Fibroblast of lung (primary cell): ENCODE data around the gene SUGP2.

Experiments
- CTCF ChIP-seq, 2 donors: IDR thresholded peaks in 1 of 2; conservative IDR thresholded peaks in 1 of 2; 1 replicate in 1 of 2; 2 replicates in 1 of 2; pipeline ENCODE4 v1.5.1; 2011 to 2012; ENCODE audit warnings: low read length in 2 of 2, control low read depth in 1 of 2, inconsistent platforms in 1 of 2, low read depth in 1 of 2, mild to moderate bottlenecking in 1 of 2
- EZH2 ChIP-seq: IDR thresholded peaks from 2 replicates; pipeline ENCODE4 v1.5.1; 2012; ENCODE audit warnings: low read length, control low read depth, mild to moderate bottlenecking; ENCODE audit errors: missing control alignments

DNA sequence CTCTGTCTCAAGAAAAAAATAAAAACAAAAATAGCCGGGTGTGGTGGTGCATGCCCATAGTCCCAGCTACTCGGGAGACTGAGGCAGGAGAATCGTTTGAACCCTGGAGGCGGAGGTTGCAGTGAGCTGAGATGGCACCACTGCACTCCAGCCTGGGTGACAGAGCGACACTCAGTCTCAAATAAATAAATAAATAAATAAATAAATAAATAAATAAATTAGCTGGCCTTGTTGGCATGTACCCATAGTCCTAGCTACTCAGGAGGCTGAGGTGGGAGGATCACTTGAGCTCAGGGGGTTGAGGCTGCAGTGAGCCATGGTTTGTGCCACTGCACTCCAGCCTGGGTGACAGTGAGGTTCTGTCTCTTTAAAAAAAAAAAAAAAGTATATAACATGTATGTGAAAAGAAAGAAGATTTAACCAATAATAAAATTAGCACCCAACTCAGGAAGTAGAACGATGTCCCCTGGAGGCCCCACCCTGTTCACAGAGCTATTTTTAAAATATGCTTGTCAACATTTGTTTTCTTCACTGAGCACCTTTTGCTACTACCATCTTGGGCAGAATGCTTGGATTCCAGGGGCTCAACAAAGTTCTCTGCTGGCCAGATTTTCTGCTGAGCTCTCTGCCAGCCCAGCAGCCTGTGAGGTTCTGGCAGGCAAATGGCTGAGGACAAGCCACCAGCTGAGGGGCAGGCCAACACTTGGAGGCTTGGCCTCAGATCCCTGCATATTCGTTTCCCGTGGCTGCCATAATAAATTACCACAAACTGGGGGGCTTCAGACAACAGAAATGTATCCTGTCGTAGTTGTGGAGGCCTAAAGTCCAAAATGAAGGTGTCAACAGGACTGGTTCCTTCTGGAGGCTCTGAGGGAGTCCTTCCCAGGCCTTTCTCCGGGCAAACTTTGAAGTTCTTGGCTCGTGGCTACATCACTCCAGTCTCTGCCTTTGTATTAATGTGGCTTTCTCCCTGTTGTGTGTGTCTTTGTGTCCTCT lies 35.6 kb upstream of the SUGP2 start:
- no peak for TF ChIP-seq CTCF (conservative IDR thresholded peaks at IDR 0.05 in 1 of 2, IDR thresholded peaks at IDR 0.05 in 1 of 2; ENCODE audit: low read depth in 1 of 2, low read length in 2 of 2)
- no peak for TF ChIP-seq EZH2
